ENCODE data around the gene SFXN5. TPM values are rescaled to one million over a fixed set of nuclear protein-coding genes. Genes with fewer than 3 reads are reported as not detected.
"Not testable (repeated sequence)": the region's sequence is repeated elsewhere in the genome, so short reads cannot be mapped to it uniquely, and the experiment has no call there.

Gene SFXN5
- total RNA-seq, 1 donor from 2014 or later = 19.0 TPM

DNA sequence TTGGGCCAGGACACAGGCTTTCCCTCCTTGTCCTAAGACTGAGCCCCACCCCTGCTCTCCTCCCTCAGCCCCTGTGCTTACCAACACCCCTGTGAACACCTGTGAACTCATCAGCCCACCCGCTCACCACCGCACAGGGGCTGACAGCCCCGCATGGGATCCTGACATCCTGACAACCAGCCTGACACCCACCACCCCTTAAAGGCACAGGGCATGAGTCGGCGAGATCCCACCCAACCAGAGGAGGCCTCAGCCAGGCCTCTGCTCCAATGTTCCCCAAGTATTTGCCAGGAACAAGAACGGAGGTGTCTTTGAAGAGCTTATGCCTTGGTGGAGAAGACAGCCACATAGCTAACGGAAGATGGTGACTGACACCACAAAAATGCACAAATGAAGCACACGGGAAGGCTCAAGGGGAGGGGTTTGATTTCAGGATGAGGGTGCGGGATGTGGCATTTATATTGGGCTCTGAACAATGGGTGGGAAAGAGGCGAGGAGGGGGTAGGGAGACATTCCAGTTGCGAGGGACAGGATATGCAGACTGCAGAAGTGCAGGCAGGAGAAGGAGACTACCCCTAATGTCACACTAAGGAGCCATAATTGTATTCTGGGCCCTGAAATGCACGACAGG, 30.2 kb upstream of the SFXN5 start:
- no peak for DNase-seq (ENCODE audit: low spot score)

DNA sequence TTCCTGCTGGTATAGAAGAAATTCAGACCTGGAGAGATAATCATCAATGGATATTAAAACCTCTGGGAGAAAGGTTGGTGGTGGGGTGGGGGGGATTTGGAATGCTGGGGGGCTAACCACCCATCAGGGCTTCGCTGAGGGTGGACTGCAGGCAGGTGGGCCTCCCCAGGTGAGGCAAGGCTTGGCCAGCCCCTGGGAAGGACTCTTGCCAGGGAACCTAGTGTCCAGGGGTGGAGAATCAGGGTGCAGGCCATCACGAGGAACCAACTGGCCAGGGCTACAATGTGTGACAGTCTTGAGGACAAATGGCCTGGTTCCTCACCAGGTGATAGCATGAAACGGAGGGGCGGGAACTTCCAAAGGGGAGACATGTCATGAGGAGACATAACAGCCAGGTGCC, 29.4 kb upstream of the SFXN5 start:
- DNase-seq (ENCODE audit: low spot score) = no peak

DNA sequence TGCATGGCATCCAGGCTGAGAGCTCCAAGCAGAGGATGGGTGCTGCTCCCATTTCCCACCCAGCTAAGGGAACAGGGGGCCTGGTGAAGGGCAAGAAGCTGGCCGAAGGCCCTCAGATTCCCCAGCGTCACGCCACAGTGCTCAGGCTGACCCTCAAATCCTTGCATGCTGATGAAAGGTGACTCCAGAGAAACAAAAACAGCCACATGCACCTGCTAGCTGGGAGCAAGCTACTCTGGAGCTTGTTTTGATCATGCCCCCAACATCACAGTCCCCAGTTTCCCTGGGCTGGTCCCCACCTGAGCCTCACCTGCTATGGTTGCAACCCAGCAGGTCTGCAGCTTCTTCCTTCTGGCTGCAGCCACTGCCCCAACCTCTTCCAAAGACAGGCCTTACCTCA, 28.0 kb upstream of the SFXN5 start:
- no peak for DNase-seq (ENCODE audit: low spot score)

DNA sequence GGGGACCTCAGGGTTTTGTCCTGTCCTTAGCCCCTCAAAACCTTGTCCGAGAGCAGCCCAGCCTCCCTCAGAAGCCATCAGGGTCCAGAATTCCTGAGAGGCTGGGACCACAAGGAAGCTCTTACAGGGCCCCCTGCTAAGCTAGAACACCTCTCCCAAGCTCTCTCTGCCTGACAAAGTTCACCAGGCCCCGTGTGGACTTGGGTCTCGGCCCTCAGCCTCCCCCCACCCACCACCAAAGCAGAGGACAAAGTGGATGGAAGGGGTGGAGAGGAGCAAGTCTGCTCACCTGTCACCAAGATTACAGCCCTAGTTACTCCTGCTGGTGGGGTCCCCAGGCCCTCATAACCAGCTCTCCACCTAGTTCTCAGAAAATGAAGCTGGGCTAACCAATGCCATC, 24.4 kb upstream of the SFXN5 start:
- DNase-seq (ENCODE audit: low spot score) = no peak

DNA sequence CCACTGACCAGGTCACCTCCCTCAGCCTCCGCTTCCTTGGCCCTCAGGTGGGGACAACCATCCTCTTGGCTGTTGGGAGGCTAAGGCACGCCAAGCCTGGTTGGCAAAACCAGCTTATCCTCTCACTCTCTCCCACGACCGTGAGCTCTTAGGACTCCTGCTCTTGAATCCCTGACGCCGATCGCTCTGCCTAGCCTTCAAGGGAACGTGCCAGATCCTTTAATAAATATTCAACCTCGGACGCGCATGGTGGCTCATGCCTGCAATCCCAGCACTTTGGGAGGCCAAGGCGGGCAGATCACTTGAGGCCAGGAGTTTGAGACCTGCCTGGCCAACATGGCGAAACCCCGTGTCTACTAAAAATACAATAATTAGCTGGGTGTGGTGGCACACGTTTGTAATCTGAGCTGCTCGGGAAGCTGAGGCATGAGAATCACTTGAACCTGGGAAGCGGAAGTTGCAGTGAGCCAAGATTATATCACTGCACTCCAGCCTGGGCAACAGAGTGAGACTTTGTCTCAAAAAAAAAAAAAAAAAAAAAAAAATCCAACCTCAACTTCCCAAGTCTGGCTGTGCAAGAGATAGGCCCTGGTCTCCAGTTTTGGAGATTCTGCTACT, 22.2 kb upstream of the SFXN5 start:
- DNase-seq (ENCODE audit: low spot score) = not testable (repeated sequence)

DNA sequence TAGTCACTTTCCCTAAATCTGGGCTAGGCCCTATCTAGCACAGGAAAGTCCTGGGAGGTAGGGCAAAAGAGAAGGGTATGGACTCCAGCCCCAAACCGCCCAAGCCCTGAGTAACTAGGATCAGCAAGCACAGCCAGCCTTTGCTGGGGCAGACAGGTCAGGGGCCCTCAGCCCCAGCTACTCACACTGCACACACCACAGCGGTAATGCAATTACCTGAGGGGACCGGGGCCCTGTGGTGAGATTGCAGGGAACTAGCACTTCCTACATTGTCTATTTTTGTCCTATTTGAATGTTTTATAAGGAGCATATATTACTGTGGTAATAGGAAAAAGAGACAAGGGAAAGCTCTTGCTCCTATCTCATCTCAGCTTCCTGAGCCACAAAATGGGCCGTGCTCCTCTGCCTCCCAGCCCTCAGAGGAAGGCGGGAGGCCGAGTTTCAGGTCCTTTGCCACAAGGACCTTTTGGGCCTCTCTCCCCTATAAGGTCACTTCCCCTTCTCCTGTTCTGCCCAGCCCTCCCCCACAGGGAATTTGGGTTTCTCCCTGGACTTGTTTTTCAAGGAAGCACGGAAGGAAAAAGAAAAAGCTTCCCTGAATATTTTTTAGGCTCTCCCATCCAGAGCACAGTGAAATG, 20.8 kb upstream of the SFXN5 start:
- no peak for DNase-seq (ENCODE audit: low spot score)

DNA sequence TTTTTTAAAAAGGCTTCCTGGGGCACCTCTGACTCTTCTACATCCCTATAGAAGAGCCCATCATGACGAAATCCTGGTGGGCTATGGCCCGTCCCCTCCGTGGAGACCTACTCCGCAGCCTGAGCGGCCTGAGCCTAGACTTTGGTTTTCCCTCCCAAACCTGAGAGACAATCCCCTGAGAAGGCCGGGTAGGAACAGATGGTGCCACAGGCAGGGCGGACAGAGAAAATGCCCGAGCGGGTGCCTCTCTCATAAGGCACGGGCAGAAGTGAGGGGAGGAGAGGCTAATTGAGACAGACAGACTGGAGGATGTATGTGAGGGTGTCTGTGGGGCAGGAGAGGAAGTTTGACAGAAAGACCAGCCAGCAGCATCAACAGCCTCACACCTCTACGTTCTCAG, 20.2 kb upstream of the SFXN5 start:
- no peak for DNase-seq (ENCODE audit: low spot score)

DNA sequence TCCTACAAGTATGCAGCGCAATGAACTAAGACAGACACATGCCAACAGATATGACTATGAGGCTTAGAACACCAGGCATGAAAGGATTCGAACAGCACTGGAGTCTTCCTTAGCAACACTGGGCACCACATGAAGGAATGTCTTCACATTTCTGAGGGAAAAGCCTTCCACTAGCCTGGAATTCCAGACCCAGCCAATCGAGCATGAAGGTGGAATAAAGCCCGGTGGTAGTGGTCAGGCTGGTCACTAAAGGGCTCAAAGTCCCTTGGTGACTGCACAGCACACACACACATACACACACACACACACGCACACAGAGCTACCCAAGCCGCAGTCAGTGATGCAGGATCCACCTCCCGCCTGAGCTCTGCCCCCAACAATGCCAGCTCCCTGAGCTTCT, 19.7 kb upstream of the SFXN5 start:
- peak; percentile 48 for DNase-seq (ENCODE audit: low spot score)

DNA sequence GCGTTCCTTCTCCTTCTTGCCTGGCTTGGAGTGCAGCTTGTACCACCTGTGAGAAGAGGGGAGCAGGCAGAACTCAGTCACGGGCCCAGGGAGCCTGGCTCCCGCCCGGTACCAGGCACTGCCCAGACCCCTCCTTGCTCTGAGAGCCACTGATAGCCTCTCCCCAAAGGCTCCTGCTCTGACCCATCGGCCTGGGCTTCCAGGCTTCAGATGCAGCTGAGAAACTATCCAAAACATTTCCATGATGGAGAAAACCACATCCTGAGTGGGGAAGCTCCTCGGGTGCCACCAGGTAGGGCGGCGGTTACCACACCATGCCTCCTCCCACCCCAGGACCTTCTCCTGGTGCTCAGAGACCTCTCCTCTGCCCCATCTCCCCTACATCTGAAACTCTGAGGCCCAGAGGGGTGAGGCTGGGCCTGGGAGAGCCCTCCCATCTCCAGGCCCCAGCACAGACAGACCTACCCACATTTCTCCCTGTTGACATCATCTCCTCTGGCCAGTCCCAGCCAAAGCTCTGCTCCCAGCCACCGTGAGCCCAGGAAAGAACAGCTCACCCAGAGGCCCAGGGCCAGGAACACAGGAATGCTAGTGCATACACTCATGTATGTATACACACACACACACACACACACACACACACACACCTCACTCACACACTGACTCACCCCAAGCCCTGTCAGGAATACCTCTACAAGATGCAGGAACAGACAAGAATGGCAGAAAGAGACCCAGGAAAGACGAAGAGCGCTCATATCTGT, 17.9 kb upstream of the SFXN5 start:
- peak; percentile 98 for DNase-seq (ENCODE audit: low spot score)

DNA sequence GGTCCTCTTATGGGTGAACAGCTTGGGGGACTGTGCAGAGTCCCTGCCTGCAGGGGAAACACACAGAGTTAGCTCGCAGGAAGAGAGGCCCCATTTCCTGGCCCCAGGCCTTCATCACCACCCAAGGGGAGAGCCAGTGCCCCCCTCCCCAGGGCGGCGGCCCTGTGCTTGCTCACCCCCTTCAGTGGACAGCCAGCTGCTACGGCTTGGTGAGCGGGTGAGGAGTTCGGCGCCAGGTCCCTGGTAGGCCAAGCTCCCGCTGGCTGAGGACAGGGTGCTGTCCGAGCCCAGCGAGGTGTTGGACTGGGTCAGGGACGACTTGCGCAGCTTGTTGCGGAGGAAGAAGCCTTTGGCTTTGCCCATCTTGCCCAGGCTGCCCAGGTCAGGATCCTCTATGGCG, 17.2 kb upstream of the SFXN5 start:
- no peak for DNase-seq (ENCODE audit: low spot score)

DNA sequence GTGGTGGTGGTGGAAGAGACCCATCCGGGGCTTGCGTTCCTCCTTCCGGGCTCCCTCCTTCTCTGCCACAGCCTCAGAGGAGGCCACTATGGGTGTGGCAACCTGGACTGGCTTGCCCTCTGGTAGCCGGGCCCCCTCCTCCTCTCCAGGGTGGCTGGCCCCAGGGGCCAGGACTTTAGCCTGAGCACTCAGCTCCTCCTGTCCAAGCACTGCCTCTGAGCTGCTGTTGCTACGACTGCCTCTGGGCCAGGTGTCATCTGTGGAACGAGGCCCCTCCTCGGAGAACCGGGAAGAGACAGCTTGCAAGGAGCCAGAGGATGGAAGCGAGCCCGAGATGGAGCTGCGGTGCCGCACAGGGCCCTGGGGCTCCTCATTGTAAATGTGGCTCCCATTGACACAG, 16.7 kb upstream of the SFXN5 start:
- no peak for DNase-seq (ENCODE audit: low spot score)

DNA sequence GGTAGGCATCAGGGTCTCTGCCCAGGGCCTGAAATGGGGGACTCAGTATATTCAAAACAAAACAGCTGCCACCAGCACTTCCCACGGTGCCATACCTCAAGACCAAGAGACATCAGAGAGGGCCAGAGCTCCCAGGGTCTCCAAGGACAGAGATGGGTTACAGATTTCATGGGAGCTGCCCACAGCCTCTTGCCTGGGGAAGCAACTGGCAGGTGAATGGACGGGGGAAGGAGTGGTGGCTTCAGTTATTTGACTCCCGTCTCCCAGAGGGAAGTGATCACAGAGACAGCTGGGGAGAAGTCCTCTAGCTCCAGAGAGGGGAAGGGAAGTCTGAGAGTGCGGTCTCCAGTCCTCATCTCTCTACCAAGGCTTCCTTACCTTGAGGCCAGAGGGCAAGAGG, 15.8 kb upstream of the SFXN5 start:
- DNase-seq (ENCODE audit: low spot score) = no peak

DNA sequence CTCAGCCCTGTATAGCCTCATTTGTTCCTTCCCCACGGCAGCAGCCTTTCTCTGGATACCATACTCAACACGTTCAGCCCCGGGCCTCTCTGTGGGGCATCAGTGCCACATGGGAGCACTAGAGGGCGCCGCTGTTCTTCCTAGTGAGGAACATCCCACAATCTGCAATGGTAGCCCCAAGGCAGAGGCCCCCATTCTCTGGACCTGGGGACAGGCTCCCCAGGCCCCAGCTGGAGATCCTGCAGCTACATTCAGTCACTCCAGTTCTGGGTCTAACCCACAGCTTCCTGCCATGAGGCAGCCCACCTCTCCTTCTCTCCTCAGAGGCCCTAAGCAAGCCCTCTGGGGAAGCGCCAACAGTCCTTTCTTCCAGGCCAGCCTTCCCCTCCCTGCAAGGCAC, 14.2 kb upstream of the SFXN5 start:
- peak; percentile 86 for DNase-seq (ENCODE audit: low spot score)

DNA sequence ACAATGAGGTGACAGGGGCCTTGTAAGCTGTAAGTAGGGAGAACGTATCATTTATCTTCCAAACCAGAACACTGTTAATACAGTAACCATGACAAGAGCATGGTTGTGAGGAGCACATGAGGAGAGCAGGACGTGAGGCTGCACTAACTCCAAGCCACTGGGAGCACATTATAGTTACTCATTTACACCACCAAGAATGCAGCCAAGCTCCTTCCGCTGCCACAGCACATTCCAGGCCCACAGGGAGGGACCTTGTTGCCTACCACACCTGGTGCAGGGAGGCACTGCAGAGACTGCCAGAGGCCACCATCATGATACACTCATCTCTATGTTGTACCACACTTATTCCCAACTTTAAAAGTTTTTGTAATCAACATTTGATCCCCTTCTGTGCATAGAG, 13.5 kb upstream of the SFXN5 start:
- no peak for DNase-seq (ENCODE audit: low spot score)

DNA sequence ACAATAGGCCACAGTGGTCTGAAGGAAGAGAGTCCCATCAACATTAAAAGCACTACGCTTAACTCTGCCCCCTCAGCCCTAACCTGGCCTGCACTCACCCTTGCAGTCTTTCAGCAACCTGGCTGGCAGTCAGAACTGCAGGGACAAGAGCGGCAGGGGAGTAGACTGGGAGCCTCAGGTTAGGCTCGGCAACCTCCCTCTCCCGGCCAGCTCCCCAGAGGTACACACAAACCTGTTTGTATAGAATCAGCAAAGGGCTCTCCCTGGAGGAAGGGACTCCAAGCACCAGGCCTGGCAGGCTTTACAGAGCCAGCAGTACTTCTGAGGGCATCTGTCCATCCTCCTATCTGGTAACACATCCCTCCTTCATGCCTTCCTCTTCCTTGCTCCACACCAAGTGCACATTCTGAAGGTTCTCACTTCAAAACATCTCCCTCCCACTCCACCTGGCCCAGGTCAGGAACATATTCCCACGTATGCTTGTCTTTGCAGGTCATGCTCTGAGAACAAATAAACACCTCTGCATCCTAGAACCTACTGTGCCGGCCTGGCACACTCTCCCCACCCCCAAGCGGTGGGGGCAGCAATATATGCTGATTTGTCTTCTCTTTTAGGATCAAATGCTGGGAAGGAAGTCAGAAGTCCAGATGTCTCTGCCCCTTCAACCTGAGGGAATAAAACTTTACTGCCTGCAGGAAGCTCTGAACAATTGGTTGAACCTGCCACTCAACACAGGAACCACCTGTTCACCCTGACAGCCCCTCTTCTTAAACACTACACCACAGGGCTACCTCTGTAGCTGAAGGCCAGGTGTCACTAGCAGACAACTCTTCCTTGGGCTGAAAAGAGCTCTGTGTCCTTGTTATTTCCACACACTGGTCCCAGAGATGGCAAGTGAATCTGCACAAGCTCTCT, 12.6 kb upstream of the SFXN5 start:
- no peak for DNase-seq (ENCODE audit: low spot score)

DNA sequence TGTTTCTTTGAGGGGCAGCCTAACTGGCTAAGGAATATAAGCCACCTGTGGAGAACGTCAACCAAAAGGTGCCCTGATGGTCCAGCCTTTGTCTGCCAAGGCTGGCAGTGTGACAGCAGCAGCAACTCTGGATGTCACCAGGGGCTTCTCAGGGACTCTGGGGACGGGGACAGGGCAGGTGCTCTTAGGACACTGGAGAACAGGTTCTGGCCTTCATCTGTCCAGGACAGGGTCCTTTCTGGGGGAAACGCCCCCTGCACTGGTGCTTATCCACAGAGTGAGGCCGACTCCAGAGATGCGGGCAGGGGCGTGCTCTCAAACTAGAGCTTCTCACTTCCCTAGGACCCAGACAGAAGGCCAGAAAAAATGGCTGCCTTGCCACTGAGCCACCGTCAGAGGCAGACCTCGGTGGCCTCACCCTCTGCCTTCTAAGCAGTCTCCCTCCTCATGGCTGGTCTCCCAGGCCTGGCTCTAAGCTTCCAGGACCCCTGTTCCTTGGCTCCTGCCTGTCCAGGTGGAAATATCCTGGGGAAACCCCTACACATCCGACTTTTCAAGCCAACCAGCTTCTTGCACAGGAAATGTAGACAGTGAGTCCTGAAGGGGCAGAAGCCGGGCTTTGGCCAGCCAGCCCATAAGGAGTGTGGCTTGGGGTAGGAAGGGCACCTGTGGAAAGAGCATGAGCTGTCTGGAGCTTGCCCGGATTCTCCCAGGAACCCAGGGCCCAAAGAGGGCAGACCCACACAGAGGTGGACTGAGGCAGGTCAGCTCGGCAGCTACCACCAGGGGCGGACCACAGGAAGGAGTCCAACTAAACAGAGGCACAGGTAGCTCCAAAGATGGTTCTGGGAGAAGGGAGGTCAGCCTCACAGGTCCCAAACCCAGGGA, 11.3 kb upstream of the SFXN5 start:
- no peak for DNase-seq (ENCODE audit: low spot score)

DNA sequence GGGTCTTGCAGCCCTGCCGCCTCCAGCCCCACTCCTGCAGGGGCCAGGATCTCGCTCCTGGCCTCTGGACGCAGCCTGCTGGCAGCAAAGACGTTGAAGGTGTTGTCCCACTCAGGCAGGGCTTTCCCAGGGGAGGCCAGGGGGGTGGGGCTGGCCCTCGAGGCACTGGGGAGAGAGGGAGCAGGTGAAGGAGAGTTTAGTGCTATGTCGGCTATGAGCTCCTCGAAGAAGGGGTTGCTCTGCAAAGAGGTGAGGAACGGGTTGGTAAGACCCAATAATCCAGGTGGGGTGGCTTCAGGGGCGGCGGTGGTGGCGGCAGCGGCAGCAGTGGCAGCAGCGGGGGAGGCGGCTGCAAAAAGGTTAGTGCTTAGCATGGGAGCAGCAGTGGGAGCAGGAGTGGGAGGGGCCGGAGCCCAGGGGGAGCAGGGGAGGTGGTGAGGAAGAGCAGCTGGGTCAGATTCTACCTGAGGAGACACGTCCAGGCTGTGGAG, 9.7 kb upstream of the SFXN5 start:
- no peak for DNase-seq (ENCODE audit: low spot score)

DNA sequence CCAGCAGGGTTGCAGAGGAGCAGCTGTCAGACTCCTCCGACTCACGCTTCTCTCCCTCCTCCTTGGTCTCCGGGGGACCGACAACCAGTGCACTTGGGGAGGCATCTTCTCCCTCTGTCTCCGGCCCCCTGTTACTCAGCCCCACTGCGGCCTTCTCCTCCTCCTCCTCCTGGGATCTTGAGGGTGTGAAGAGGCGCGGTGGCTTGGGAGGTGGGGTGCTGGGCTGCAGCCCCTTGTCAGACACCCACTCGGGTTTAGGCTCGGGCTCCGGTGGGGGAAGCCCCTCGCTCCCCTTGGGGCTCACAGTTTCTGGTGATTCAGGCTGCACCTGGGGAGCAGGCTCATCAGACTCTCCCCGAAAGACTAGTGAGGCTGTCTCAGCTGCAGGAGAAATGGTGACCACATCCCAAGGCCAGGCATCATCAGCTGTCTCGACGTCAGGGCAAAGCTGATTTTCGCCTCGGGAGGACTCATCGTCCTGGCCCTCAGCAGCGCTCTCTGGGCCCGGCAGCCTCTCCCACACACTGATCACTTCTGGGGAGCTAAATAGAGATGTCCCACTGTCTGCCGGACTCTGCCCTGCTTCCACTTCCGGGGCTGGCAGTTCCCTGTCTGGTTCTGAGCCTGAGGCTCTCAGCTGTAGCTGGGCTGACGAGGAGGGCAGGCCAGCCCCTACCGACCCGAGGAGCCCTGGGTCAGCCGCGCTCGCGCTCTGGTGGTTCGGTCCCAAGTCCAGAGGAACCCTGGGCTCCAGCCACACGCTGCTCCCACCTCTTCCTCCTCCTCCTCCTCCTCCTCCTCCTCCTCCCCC, 9.0 kb upstream of the SFXN5 start:
- DNase-seq (ENCODE audit: low spot score) = no peak

DNA sequence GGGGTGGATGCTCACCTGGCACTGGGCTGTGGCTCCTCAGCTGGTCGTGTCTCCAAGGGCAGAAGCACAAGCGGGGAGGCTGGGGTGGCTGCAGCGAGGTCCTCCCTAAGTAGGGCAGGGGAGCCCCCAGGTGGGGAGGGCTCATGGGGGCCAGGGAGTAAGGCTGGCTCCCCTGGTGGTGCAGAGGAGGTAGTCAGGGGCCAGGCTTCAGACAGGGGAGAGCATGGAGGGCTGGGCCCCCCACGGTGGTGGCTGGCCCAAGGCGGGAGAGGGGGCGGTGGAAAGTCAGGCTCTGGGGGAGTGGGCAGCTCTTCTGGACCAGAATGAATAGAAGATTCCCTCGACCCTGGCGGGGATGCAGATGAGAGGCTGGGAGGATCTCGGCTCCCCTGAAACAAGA, 8.1 kb upstream of the SFXN5 start:
- no peak for DNase-seq (ENCODE audit: low spot score)
